Inferior parietal cortex (tissue), 1 donor: Measurements from ENCODE around the gene F12.

Experiments used
- DNase-seq: peaks from one replicate; pipeline ENCODE4 v3.0.0-alpha.2; 2016; ENCODE audit errors: extremely low spot score

Gene F12

GRCh38 chr5:177446200-177447065 lies 37.1 kb upstream of the F12 start, which contains the start of gene PRR7:
Gene PRR7 (plus strand): TSS chr5:177446814. CDS start chr5:177455068, 8,254 bp downstream.
- peak; percentile 60 for DNase-seq

- DNase-seq, result no peak
Measured at GRCh38 chr5:177445917-177446199, 36.5 kb upstream of the F12 start.

- no peak for DNase-seq
Measured at GRCh38 chr5:177445052-177445916, 35.9 kb upstream of the F12 start.

GRCh38 chr5:177444106-177445051 lies 35.0 kb upstream of the F12 start:
- DNase-seq, result no peak

GRCh38 chr5:177443144-177443983 lies 34.0 kb upstream of the F12 start:
- no peak for DNase-seq

GRCh38 chr5:177442066-177442826 lies 32.9 kb upstream of the F12 start:
- no peak for DNase-seq

DNA sequence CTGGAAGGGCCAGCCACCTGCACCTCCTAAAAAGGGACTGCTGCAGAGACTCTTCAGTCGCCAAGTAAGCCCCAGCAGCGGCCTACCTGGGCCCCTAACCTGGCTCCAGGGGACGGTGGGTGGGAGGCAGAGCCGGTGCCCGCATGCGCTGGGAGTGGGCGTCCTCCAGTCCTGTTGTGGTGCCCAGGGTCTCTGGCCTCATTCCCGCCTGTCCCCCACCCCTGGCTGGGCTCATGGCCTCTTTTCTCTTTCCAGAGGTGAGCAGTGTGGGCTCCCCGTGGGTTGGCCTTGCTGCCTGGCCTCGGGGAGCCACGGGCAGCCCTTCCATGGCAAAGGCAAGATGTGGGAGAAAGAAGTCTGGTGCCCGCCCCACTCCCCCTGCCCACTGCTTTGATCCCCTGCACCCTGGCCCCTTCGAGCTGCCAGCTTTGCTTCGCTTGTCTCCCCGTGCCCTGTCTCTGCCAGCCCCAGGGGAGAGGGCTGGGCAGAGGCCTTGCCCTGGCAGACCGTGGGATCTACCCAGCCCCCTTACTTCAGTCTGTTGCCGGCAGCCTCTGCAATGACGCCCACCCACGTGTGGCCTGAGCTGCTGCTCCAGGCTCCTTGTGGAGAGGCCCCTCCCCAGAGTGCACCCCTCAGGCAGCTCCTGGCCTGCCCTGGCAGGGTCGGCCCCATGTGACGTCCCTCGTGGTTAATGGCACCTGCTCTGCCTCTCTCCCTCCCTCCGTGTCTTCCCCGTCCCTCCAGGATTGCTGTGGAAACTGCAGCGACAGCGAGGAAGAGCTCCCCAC lies 31.8 kb upstream of the F12 start:
- DNase-seq, result no peak

DNA sequence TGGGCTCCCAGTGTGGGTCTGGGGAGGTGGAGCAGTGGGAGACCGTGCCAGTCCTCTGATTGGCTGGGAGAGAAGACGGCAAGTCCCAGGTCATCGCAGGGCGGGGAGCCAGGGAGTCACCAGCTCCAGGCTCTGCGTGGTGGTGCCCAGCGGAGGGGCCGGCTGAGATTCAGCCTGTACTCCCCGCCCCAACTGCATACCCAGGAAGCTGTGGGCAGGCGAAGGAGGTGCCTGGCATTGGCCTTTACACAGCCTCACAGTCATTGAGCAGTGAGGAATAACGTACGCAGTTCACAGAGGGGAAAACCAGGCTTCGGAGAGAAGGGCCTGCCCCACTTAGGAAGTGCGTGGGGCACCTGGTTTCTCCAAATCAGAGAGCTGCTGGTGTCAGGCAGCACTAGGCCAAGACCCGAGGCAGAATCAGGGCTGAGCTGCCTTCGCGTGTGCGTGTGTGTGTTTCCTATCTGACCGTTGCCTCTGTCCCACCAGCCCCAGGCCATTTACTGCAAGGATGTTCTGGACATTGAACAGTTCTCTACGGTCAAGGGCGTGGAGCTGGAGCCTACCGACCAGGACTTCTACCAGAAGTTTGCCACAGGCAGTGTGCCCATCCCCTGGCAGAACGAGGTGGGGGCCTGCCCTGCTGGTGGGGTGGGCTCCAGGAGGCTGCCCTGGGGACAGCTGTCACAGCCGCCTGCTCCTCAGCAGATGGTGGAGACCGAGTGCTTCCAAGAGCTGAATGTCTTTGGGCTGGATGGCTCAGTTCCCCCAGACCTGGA lies 31.0 kb upstream of the F12 start:
- no peak for DNase-seq

GRCh38 chr5:177439518-177440053 lies 30.2 kb upstream of the F12 start:
- no peak for DNase-seq

DNA sequence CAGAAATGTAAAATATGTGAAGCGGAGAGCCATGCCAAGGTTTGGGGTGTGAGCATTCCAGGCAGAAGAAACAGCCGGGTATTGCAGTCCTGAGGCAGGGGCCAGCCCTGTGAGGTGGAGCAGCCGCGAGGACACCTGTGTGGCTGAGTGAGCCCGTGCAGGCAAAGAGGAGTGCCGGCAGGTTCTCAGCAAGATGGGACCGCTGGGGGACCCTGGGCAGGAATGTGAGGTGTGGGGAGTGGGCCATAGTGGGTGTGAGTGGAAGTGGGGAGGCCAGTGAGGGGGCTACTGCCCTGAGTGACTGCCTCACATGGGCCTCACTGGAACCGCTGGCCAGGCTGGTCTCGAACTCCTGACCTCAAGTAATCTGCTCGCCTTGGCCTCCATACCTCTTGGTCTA lies 29.1 kb upstream of the F12 start:
- no peak for DNase-seq

GRCh38 chr5:177437623-177438022 lies 28.3 kb upstream of the F12 start:
- DNase-seq, result no peak

GRCh38 chr5:177435847-177436536 lies 26.6 kb upstream of the F12 start:
- DNase-seq, result no peak

GRCh38 chr5:177434942-177435738 lies 25.8 kb upstream of the F12 start:
- DNase-seq, result no peak

- DNase-seq, result no peak
Measured at GRCh38 chr5:177434437-177434836, 25.1 kb upstream of the F12 start.

DNA sequence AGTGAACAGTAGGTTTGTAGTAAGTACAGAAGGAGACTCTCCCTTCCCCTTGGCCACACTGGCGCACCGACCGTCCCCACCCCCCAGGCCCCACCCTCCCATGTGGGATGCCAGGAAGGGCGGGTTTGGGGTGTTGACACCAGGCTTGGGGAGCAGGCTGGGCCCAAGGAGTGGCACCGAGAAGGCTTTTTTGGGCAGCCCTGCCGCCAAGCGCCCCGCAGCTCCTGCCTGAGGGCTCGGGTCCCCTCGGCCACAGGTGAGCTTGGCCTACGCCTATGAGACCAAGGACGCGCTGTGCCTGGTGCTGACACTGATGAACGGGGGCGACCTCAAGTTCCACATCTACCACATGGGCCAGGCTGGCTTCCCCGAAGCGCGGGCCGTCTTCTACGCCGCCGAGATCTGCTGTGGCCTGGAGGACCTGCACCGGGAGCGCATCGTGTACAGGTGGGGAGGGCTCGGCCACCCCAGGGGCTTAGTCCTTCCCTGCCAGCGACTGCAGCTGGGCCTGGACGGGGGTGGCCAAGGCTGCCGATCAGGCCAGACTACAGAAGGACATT lies 24.4 kb upstream of the F12 start:
- DNase-seq, result no peak

DNA sequence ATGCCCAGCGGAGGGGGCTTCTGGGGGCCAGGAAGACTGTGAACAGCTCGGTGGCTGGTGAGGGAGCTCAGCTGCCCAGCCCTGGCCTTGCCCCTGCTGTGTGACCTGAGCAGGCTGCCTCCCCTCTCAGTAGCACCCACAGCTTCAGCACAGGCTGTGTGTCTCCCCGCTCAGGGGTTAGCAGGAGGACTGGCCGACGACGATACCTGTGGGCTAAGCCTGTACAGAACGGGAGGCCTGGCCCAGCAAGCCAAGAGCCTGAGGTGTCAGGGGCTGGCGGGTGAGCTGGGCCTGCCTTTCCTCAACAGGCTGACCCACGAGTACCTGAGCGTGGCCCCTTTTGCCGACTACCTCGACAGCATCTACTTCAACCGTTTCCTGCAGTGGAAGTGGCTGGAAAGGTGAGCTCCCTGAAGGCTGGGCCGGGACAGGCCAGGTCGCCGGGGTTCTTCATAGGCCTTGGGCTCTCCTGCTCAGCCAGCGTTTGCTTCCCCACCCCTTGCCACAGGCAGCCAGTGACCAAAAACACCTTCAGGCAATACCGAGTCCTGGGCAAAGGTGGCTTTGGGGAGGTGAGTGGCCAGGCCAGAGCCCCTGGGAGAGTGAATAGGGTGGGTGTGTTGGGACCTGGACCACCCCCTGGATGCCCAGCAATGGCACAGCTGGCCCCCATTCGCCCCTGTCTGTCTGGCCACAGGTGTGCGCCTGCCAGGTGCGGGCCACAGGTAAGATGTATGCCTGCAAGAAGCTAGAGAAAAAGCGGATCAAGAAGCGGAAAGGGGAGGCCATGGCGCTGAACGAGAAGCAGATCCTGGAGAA lies 23.7 kb upstream of the F12 start:
- no peak for DNase-seq
